Glomerular endothelial cell (primary cell): ENCODE data around the gene TEX29. TPM values are rescaled to one million over a fixed set of nuclear protein-coding genes. Genes with fewer than 3 reads are reported as not detected.

Experiments used
- DNase-seq: peaks from one replicate; pipeline ENCODE4 v3.0.0-alpha.2; 2011; ENCODE audit warnings: low read depth, low spot score; ENCODE audit errors: extremely low read depth
- total RNA-seq: library from RNA; depleted of rRNA; stranded (reverse); fragments of >200 nt; gene quantifications from 2 replicates; pipeline ENCODE4 v1.2.3, GENCODE V29; 2015

TEX29 gene
- total RNA-seq, 1 donor from 2014 or later: not detected

DNA sequence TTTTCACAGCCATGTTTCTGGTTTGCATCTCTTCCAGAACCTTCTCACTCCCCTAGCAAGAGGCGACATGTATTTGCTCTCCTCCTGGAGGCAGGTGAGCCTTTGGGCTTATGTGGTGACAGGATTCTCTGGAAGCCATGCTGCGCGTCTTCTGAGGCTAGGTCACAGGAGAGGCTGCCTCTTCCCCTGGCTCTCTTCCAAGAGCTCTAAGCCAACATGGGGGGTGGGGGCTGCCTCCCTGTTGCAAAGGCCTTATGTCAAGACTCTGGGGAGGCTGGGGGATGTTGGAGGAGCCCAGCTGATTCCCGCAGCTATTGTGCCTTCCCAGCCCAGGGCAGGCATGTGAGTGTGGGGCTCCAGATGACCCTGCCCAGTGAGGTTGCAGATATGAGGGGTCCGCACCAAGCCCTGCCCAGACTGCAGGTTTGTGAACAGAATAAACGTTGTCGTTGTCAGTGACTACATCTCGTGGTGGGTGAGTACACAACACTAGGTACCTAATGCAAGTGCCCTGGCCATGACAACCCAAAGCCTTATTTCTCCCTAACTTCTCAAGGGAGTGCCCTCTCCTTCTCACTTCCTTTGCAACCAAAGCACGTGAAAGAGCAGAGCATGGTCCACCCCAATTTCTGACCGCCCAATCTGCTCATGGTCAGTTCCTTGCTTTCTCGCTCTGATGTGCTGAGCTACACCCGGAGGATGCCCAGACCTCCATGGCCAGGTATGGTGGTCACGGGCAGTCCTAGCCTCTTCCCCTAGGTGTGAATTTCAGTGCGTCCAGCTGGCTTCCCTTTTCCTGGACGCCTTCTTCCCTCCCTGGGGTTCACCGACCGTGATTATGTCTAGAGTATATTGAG lies 44.9 kb downstream of the TEX29 start:
- no peak for DNase-seq

DNA sequence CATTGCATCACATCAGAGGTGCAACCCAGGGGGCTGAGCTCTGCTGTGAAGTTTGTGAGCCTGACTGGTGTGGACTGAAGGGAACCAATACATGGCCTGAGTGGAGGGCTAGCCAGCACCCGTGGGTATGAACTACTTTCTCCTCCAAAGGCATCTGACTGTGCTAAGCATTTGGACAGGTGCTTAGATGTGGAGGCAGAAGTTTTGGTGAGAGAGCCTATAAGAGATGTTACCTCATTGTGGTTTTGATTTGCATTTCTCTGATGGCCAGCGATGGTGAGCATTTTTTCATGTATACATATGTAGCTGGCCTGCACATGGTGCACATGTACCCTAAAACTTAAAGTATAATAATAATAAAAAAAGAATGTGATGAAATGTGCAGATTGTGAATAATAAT lies 46.9 kb downstream of the TEX29 start:
- no peak for DNase-seq

- DNase-seq: no peak
Measured at GRCh38 chr13:111368091-111368490, 47.6 kb downstream of the TEX29 start.

DNA sequence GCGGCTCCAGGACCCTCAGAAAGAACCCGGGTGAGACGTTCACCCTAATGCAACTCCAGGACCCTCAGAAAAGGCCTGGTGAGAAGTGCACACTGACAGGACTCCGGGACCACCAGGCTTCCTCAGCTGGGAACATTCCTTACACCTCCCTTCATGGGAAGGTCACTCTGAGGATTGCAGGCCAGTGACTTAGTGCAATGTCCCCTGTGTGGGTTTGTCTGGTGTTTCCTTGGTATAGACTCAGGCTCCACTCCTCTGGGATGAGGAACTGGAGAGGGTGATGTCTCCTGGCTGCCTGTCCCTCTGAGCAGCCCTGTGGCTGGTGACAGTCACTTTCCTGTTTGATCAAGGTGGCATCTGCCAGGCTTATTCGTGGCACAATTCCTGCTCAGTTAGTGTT lies 49.7 kb downstream of the TEX29 start:
- no peak for DNase-seq

- DNase-seq: no peak
Measured at GRCh38 chr13:111370570-111371535, 50.4 kb downstream of the TEX29 start.

DNA sequence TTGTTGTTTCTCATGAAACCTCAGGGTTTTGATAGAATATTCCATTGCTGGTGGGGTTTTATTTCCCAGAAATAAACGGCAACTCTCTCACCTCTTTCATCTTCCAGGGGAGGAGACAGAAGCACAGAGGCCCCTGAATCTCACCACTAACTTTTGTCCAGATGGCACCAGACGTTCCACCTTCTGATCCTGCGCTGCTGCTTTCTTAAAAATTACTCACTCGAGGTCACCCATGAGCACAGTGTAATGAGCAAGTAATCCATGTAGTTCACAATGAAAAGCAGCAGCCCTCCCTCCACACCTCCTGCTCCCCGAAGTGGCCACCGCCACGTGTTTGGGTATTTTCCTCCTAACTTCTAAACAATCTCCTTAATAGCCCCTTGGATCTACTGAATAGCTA lies 51.3 kb downstream of the TEX29 start:
- DNase-seq: no peak

DNA sequence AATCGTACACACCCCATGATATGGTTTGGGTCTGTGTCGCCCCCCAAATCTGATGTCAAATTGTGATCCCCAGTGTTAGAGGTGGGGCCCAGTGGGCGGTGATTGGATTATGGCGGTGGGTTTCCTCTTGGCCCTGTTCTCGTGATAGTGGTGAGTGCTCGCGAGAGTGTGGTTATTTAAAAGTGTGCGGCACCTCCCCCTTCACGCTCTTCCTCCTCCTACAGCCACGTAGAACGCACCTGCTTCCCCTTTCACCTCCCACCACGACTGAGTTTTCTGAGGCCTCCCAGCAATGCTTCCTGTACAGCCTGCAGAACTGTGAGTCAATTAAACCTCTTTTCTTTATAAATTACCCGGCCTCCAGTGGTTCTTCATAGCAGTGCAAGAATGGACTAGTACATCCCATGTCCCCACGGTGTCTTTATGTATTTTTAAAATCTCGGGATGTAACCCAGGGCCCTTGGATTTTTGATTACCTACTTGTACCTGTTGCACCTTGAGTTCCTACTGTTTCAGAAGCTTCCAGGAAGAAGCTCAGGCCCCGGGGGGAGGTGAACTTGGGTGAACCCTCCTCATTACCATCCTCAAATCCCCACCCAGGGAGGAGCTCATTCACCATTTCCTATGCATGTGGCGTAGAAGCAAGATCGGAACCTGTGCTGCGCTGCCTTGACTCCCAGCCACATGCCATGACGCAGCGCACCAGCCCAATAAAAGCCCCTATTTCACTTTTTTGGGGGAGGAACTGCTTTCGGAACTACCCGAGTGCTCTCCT lies 52.4 kb downstream of the TEX29 start:
- DNase-seq: no peak

DNA sequence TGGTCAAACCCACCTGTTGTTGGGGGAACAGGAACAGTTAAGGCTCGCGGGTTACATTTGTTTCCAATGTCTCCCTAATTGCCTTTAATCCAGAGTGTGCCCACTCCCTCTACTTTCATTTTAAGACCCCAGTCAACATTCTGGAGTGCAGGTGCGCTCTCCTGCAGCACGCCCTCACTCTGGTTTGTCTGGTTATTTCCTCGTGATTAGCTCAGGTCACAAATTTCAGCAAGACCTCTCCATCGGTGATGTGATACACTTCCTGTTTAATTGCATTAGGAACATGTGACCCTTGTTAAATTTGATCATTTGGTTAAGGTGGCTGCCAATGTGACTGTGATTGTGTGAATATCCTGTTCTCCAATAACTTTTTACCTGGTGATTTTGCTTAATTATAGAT lies 53.0 kb downstream of the TEX29 start:
- DNase-seq: no peak

- no peak for DNase-seq
Measured at GRCh38 chr13:111380431-111380830, 60.0 kb downstream of the TEX29 start.

DNA sequence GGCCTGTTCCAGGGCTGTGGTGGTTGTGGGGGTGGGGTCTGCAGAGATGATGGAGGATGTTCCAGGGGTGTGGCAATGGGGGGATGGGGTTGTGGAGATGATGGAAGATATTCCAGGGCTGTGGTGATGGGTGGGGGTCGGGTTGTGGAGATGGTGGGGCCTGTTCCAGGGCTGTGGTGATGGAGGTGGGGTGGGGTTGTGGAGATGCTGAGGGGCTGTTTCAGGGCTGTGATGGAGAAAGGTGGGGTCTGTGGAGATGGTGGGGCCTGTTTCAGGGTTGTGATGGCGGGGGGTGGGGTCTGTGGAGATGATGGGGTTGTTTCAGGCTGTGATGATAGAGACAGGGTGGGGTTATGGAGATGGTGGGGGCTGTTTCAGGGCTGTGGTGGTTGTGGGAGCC lies 62.0 kb downstream of the TEX29 start:
- DNase-seq: no peak

GRCh38 chr13:111382877-111383276 lies 62.4 kb downstream of the TEX29 start:
- DNase-seq: no peak

DNA sequence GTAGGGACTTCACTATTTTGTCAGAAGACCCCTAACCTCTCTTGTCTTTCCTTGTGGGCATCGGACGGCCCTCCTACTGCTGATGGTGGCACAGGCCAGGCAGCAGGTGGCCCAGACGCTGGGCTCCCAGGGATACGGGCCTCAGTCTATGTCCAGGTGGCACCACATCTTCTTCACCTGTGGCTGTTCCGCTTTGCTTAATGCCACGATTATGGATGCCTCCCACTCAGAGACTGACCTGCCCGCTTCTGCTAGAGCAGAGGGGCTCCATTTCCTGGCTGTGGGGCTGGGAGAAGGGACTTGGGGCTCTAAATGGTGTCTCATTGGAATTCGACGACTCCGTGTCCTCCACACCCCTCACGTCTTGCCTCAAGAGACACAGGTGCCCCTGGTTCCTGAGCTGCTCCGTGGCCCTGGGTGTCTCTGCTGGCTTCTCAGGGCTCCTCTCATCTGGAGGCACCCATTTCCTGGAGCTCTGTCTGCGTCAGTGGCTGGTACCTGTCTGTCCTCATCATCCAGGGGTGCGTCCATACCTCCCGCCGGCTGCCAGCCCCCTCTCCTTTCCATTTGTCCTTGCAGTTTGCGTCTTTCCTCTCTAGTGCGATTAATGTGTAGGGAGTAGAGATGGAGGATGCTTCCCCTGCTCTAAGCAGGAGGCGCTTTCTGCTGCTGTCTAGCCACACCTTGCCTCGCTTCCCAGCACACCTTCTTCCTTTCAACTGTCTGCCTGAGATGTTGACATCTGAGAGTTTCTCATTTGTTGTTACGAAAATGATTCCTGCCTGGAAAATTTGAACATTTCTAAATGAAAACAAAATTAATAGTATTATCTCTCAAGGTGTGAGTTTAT lies 63.4 kb downstream of the TEX29 start:
- DNase-seq: no peak

- DNase-seq: no peak
Measured at GRCh38 chr13:111384441-111385182, 64.2 kb downstream of the TEX29 start.

GRCh38 chr13:111385183-111385857 lies 64.9 kb downstream of the TEX29 start:
- no peak for DNase-seq

DNA sequence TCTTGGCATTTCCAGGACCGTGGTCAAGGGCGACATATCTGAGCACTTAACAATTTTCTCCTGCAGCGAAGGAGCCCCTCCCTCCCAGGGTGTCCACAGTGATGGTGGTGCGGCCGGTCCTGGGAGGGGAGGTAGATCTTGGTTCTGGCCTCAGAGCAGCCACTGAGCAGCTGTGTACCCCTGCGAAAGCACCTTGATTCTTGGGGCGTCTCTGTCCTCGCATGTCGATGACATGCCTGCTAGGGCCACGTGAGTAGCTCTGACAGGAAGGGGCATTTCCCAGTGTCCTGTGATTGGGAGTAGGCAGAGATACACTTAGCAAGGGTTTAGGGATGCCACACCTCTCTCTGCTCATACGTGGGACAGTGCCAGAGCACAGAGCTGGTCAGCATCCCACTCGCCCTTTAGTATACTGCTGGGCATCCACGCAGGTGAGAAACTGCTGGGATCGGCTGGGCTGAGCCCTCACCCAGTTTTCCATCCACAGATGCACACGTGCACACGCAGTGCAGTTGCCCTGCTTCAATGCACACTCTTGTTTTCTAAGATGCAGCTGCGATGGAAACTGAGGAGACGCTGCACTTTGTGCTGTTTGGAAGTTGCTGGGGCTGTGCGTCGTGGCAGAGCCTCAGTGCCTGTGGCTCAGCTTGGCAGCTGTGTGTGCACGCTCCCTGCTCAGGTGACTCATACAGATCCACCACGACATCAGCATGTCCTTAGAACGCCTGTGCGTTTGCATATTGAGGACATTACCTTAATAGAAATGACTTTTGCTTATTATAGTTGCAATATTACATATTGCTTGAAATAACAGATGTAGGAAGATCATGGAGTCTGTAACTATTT lies 66.8 kb downstream of the TEX29 start:
- no peak for DNase-seq

GRCh38 chr13:111387945-111388600 lies 67.6 kb downstream of the TEX29 start:
- no peak for DNase-seq

DNA sequence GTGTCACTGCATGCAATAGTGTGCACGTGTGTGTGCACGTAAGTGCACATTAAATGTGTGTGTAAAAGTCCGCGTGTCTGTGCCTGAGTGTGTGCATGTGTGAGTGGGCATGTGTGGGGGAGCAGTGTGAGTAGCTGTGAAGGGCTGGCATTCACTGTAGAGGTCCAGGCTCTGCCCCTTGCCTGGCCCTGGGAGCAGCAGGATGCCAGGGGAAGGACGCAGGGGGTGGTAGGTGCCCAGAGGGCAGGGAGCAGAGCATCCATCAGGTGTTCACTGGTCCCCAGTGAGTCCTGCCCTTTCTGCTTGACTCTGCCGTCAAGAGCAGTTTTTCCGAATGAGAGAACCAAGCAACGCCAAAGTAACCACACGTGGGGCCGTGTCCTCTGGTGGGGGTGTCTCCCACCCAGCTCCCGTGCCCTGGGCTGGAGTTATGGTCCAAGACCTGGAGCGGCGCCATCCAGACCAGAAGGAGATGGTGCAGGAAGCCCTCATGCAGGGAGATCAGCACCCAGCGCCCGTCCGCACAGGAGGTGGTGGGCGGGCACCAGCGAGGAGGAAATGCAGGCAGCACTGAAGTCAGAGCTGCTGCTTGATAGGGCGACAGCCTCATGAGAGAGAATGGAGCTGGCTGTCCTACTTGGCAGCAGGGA lies 68.5 kb downstream of the TEX29 start:
- DNase-seq: no peak
